ENCODE results near the gene RRAD.
A peak's percentile ranks its signal among the peaks of the same experiment; 100 is the strongest.
"Not testable (repeated sequence)": the region's sequence is repeated elsewhere in the genome, so short reads cannot be mapped to it uniquely, and the experiment has no call there.

RRAD gene, protein sequence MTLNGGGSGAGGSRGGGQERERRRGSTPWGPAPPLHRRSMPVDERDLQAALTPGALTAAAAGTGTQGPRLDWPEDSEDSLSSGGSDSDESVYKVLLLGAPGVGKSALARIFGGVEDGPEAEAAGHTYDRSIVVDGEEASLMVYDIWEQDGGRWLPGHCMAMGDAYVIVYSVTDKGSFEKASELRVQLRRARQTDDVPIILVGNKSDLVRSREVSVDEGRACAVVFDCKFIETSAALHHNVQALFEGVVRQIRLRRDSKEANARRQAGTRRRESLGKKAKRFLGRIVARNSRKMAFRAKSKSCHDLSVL

DNA sequence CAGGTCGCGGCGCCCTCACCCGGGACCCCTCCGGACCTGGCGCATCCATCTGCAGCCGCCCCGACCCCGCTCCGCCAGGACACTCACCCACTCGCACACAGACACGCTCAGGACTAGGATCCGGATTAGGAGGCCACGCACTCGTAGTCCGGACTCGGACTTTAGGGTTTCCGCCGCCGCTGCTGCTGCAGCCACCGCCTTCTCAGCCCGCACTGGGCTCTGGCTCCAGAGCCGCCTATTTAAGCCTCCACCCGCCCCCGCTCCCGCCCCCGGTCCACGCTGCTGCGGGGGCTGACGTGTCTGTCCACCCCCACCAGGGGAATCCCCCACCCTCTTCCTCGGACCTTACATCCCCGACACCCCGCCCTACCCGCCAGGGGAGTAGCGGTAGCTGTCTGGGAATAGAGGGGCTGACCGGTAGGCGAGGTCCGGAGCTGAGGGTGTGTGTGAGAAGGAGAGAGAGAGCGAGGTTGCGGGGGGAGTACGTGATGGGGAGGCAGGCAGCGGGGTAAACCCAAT is at the start of gene RRAD:
Gene RRAD (minus strand): TSS at position 214 of the 519 bp plus-strand sequence. CDS start 356 bp downstream, outside the sequence.
- no peak for DNase-seq (ENCODE audit: low read depth)
- H3K4me3 ChIP-seq (ENCODE audit: low read depth, low read length) = peak within 1 kb of the TSS; percentile 37

GRCh38 chr16:66974932-66975246 is 49.6 kb upstream of the RRAD start:
- not testable (repeated sequence) for H3K4me3 ChIP-seq (ENCODE audit: low read depth, low read length); DNase-seq (ENCODE audit: low read depth)

More for the DNA sequence above, at the start of gene RRAD:
- no peak for TF ChIP-seq CTCF (IDR thresholded peaks at IDR 0.05; ENCODE audit: low read depth, low read length, missing control alignments)

DNA sequence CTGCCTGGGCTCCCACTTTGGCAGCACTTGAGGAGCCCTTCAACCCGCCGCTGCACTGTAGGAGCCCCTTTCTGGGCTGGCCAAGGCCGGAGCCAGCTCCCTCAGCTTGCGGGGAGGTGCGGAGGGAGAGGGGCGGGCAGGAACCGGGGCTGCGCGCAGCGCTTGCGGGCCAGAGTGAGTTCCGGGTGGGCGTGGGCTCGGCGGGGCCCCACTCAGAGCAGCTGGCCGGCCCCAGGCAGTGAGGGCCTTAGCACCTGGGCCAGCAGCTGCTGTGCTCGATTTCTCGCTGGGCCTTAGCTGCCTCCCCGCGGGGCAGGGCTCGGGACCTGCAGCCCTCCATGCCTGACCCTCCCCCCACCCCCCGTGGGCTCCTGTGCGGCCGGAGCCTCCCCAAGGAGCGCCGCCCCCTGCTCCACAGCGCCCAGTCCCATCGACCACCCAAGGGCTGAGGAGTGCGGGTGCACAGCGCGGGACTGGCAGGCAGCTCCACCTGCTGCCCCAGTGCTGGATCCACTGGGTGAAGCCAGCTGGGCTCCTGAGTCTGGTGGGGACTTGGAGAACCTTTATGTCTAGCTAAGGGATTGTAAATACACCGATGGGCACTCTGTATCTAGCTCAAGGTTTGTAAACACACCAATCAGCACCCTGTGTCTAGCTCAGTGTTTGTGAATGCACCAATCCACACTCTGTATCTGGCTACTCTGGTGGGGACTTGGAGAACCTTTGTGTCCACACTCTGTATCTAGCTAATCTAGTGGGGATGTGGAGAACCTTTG is 49.0 kb upstream of the RRAD start:
- not testable (repeated sequence) for H3K4me3 ChIP-seq (ENCODE audit: low read depth, low read length); DNase-seq (ENCODE audit: low read depth)

DNA sequence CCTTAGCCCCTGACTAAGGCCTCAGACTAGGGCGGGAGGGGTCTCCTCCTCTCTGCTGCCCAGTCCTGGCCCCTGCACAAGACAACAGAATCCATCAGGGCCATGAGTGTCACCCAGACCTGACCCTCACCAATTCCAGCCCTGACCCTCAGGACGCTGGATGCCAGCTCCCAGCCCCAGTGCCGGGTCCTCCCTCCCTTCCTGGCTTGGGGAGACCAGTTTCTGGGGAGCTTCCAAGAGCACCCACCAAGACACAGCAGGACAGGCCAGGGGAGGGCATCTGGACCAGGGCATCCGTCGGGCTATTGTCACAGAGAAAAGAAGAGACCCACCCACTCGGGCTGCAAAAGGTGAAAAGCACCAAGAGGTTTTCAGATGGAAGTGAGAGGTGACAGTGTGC is 48.4 kb upstream of the RRAD start:
- no peak for DNase-seq (ENCODE audit: low read depth)
- no peak for TF ChIP-seq CTCF (IDR thresholded peaks at IDR 0.05; ENCODE audit: low read depth, low read length, missing control alignments)
- no peak overlapping the region for H3K4me3 ChIP-seq (ENCODE audit: low read depth, low read length)

GRCh38 chr16:66972983-66973382 is 47.6 kb upstream of the RRAD start:
- DNase-seq (ENCODE audit: low read depth) = no peak
- TF ChIP-seq CTCF (IDR thresholded peaks at IDR 0.05; ENCODE audit: low read depth, low read length, missing control alignments) = no peak
- H3K4me3 ChIP-seq (ENCODE audit: low read depth, low read length) = no peak overlapping the region

GRCh38 chr16:66970775-66971720 is 45.7 kb upstream of the RRAD start:
- no peak for DNase-seq (ENCODE audit: low read depth)
- H3K4me3 ChIP-seq (ENCODE audit: low read depth, low read length) = no peak overlapping the region
- TF ChIP-seq CTCF (IDR thresholded peaks at IDR 0.05; ENCODE audit: low read depth, low read length, missing control alignments) = no peak

GRCh38 chr16:66968847-66969246 is 43.5 kb upstream of the RRAD start:
- no peak for DNase-seq (ENCODE audit: low read depth)
- no peak overlapping the region for H3K4me3 ChIP-seq (ENCODE audit: low read depth, low read length)
- TF ChIP-seq CTCF (IDR thresholded peaks at IDR 0.05; ENCODE audit: low read depth, low read length, missing control alignments) = no peak

Measured in GM12864 (cell line).